ENCODE data around the gene CAND2.

The CAND2 gene

GRCh38 chr3:12796171-12797123 is at the start of gene CAND2:
TSS of gene CAND2 (plus strand) at chr3:12796680. CDS start at chr3:12796721, 41 bp downstream.
- no peak for DNase-seq

- DNase-seq = no peak
These were observed 48.0 kb upstream of the CAND2 start for GRCh38 chr3:12748477-12748876.

- DNase-seq = no peak
These were observed 46.3 kb upstream of the CAND2 start for GRCh38 chr3:12750223-12750622.

GRCh38 chr3:12750658-12751071 is 45.8 kb upstream of the CAND2 start:
- DNase-seq = no peak

GRCh38 chr3:12751571-12751970 is 44.9 kb upstream of the CAND2 start:
- no peak for DNase-seq

- no peak for DNase-seq
These were observed 44.4 kb upstream of the CAND2 start for GRCh38 chr3:12752102-12752501.

- no peak for DNase-seq
These were observed 43.7 kb upstream of the CAND2 start for GRCh38 chr3:12752809-12753208.

GRCh38 chr3:12753275-12754028 is 43.0 kb upstream of the CAND2 start:
- DNase-seq = no peak

GRCh38 chr3:12754313-12754712 is 42.2 kb upstream of the CAND2 start:
- DNase-seq = no peak

- DNase-seq = no peak
These were observed 40.7 kb upstream of the CAND2 start for GRCh38 chr3:12755754-12756153.

- DNase-seq = no peak
These were observed 40.3 kb upstream of the CAND2 start for GRCh38 chr3:12756175-12756574.

- no peak for DNase-seq
These were observed 39.8 kb upstream of the CAND2 start for GRCh38 chr3:12756635-12757034.

GRCh38 chr3:12758025-12758781 is 38.3 kb upstream of the CAND2 start:
- DNase-seq = no peak

GRCh38 chr3:12759097-12759679 is 37.3 kb upstream of the CAND2 start, which contains the start of gene TMEM40:
TSS of gene TMEM40 (minus strand) at chr3:12759259. CDS start at chr3:12749832, 9,427 bp downstream.
- DNase-seq = no peak

- DNase-seq = no peak
These were observed 36.6 kb upstream of the CAND2 start for GRCh38 chr3:12759693-12760565.

- no peak for DNase-seq
These were observed 32.2 kb upstream of the CAND2 start for GRCh38 chr3:12764171-12764776.

GRCh38 chr3:12766541-12766940 is 29.9 kb upstream of the CAND2 start:
- DNase-seq = no peak

- DNase-seq = no peak
These were observed 27.6 kb upstream of the CAND2 start for GRCh38 chr3:12768579-12769527.

GRCh38 chr3:12769761-12770160 is 26.7 kb upstream of the CAND2 start:
- no peak for DNase-seq

- DNase-seq = no peak
These were observed 25.2 kb upstream of the CAND2 start for GRCh38 chr3:12771236-12771635.

All from KG1 (cell line).